Activated CD8-positive, alpha-beta memory T cell treated with anti-CD3 and anti-CD28 coated beads, Interleukin-2, amount 50 U/mL, for 4 hours (primary cell): ENCODE results near the gene PRODH.
"Not testable (repeated sequence)": the region's sequence is repeated elsewhere in the genome, so short reads cannot be mapped to it uniquely, and the experiment has no call there.

Source experiments
- DNase-seq: peaks from one replicate; pipeline ENCODE4 v3.0.0-alpha.2; 2020

Gene PRODH

DNA sequence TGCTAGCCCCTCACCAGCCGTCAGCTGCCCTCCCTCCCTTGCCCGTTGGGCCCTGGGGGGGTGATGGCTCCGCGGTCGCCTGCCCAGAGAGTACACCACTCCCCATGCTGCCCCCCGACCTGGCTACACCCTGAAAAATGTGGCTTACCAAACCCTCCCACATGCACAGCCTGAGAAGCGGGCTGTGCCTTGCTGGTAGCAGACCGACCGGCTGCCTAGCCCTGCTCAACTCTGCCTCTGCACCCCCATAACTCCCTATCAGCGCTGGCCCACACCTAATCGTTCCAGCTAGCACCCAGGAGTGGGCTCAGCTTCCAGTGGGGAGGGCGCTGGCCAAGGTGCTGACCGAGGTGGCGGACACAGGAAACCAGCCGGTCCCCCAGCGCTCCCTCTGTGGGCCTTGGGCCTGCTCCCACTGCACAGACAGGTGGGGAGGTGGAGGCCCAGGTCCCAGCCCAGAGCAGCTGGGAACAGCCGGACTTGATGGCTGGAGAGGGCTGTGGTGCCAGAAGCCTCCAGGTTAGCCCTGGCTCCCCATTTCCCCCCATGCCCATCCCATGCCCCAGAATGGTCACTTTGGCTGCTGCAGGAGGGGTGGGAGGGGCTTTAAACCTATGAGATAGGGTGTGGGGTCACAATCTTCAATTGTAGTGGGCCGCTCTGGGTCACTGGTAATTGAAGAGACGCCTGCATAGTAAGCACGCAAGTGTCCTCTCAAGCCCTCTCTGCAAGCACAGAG is 32.1 kb upstream of the PRODH start:
- peak; percentile 15 for DNase-seq

DNA sequence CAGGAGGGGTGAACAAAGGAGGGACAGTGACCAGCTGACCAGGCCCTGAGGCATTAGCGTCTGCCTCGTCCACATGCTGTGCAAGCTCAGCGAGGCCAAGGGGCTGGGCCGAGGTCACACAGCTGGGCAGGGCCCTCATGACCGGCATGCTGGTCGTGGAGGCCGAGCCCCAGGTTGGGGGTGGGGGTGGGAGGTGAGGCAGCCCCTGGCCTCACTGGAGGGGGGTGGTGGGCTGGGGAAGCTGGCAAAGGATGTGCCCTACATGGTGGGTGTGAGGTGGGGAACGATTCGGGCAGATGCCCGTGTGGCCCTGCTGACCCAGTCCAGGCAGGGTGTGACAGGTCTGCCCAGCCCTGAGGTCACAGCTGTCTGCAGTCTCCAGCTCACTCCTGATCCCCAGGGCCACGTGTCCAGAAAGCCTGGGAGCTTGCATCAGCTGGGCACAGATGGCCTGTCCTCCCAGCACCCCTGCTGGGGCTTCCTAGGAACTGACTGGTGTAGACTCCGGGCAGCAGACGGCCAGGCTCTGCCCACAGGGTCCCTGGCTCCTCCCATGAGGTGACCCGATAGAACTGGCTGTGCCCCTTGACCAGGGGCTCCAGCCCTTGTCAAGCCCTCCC is 31.4 kb upstream of the PRODH start:
- DNase-seq: peak; percentile 12

DNA sequence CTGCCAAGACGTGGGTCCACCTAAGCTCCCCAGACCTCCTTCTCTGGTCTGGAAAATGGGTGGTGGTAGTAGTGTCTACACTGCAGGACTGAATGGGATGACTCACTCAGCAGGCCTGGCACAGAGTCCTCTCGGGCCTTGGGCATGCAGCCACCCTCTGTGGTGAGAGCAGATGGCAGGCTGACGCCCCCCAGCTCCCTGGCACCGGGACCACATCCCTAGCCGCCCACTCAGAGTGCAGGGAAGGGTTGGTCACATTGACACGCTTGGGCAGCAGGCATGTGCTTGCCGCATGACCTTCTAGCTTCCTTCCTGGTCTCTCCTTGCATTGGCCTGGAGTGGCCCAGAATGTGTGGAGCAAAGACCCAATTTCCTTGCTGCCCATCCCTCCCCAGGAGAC is 30.7 kb upstream of the PRODH start:
- no peak for DNase-seq

DNA sequence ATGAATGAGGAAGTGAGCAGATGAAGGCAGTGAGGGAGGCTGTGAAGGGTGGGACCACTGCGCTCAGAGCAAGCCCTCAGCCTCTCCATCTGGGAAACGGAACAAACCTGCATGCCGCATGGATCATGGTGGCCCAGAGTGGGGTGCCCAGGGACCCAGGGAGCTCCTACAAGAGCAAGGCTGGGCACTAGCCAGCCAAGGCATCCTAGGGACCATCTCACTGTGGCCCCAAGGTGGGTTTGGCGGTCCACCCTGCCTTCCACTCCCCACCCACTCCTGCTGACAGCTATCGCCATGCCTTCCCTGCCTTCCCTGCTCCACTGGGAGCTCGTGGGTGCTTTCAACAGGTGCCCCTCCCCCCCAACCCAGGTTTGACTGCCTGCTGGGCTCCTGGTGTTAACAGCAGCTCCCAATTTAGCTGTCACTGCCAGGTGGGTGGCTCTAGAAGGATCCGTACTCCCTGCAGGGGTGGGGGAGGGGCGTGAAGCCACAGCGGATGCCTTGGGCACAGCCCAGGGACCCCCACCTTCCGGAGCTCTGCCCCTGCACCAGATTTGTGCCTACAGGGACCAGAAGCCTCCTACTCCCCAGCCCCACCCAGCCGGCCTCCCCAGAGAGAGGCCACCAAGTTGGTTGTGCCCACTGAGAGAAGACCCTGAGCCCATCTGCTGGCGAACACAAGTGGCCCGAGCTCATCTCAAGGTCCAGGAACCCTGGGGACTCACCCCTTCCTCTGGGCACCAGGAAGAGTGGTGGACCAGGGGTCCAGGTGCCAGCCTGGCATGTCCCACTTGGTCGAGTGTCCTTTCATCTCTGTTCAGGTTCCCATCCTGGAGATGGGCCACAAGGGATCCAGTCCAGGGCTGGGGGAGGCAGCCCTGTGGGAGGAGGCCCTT is 29.7 kb upstream of the PRODH start:
- DNase-seq: no peak

DNA sequence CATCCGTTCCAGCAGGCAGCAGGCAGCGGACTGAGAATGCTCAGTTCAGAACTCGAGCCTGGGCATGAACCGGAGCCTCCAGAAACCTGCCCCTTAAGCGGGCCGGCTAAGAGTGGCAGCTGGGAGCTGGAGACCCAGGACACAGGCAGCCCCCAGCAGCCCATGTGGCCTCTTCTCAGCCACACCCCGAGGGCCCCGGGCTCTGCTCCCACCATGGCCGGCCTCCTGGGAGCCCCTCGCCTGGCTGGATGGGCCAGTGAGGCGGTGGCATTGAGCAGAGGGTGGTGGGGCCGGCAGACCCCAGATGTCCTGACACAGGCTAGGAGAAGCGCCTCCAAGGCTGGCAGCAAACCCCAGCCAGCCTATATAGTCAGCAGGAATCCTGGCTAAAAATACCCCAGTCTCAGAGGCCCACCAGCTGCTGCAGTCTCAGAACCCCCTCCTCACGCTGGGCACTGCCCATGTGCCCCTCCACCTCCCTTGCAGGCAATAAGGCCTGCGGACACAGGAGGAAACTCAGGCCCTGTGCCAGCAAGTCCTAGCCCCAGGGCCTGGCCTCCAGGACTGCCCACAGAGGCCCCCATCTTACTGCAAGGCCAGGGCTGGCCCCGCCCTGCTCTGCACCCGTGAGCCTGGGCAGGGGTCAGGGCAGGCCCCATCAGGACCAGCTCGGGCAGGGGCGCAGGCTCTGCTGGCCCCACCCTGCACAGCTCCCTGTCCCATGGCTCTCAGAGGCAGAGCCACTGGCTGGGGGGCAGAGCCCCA is 28.6 kb upstream of the PRODH start:
- not testable (repeated sequence) for DNase-seq

DNA sequence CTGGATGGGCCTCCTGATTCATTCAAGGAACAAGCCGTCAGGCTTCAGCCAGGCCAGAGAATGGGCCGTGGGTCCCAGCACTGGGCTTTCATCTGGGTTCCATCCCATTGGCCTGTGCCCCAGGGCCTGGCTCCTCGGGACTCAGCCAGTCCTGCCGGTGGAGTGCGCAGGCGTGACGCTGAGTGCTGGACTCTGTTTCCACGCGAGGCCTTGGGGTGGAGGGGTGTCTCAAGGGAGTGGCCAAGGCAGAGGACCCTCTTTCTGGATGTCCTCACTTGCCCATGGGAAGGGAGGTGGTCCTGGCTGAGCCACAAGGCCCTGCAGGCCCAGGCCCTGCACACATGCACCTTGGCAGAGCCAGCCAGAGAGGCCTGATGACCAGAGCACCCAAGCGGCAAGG is 28.0 kb upstream of the PRODH start:
- DNase-seq: not testable (repeated sequence)

DNA sequence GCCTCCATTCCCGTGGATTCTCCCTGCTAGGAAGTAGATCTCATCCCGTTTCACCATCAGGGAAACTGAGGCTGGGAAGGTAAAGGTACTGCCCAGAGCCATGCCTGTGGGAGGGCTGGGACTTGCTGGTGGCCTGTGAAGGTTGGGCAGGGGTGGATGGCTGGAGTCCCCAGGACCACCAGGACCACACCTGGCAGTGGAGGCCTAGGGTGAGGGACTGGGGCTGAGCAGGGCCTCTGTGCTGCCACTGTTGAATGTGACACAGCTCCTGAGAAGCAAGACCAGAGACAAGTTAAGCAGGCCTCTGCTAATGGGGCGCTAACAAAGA is 26.2 kb upstream of the PRODH start:
- DNase-seq: peak; percentile 10

DNA sequence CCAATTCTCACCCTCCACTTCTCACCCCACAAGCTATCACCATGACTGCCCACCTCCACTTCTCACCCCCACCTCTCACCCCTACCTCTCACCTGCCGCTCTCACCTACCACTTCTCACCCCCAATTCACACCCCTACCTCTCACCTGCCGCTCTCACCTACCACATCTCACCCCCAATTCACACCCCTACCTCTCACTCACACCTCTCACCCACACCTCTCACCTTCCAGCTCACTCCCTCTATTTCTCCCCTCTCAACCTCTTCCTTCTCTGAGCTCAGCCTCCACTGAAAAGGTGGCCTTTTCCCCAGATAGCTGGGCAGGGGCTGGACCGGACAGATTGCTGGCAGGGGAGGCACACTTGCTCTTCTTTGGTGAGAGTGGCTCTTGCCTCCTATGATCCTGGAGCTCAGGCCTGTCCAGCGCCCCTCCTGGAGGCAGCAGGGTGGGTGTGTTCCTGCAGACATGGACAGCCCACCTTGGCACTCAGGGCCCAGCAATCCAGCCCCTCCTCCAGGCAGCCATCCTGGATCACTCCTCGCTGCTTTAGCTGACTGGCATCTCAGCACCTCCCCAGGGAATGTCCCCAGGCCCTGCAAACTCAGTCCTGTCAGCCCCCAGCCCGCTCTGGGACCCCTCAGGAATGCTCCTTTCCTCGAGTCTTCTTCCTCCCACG is 25.7 kb upstream of the PRODH start:
- DNase-seq: not testable (repeated sequence)

DNA sequence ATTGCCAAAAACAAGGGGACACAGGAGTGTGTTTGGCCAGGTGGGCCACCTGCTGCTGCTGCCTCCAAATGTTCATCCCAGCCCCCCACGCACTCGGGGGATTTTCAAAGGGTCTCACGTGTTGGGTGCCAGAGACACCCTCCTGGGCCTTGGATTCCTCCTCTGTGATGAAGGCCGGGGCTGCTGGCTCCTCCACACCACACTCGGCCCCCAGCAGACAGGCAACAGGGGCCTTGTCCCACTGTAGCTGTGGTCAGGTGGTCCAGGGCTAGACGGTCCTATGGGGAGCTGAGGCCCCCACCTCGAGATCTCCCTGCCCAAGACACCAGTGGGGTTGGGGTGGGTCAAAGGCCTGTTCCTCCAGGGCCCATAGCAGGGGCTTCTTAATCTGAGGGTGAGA is 25.1 kb upstream of the PRODH start:
- not testable (repeated sequence) for DNase-seq

DNA sequence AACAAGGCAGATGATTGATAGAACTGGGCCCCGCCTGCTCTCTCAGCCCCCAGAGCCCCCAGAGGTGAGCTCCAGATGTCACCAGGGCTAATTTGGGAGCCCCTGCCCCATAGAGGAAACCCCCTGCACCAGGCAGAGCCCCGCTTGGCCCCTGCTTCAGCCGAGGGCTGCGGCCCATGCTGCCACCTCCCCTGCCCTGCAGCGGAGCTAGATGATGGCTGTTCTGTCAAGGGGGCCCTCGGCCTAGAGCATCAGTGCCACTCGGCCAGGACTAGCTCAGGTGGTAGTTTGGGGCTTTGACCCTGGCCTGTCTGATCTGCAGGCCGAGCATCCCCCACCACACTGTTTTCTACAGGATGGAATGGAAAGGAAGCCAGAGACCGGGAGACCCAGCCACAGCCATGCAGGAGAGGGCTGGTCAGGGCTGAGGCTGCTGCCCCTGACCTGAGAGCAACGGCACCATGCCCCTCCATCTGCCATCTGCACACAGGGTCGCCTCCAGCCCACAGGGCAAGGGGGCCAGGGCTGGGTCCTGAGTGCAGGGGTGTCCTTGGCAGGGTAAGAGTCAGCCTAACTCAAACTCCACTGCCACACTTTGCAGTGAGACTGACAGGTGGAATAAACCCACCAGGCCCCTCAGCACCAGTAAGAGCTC is 24.2 kb upstream of the PRODH start:
- peak; percentile 8 for DNase-seq

DNA sequence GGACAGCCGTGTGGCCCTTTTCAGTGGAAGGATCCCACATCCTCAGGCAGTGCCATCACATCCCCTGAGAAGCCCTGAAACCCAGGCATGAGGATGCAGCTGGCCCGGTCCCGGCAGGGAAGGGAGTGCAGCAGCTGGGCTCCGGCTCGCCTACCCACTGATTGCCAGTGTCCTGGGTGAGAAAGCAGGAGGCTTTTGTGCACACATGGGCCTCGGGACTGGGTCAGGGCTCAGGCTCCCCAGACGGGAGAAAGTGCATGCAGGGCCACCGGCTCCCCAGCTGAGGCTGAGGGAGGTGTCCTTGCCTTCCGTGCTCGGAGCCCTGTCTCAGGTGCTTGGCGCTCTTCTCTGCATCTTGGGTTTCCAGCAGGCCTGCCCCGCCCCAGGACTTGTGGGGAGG is 23.6 kb upstream of the PRODH start:
- DNase-seq: peak; percentile 12

DNA sequence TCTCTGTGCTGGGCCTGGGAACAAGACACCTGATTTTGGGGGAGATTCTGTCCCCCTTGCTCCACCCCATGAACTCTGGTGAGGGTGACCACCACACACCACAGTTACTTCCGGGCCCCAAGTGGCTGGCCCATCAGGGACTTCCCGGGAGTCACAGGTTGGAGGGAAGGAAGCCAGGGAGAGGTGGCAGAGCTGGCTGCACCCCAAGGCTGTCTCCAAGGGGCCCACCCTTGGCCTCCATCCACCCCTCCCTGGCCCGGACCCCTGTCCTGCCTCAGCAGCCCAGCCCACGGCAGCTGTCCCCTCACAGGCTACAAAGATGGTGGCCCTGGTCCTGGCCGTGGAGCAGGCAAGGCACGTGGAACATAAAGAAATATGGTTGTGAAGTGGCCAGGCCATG is 23.2 kb upstream of the PRODH start:
- peak; percentile 5 for DNase-seq

DNA sequence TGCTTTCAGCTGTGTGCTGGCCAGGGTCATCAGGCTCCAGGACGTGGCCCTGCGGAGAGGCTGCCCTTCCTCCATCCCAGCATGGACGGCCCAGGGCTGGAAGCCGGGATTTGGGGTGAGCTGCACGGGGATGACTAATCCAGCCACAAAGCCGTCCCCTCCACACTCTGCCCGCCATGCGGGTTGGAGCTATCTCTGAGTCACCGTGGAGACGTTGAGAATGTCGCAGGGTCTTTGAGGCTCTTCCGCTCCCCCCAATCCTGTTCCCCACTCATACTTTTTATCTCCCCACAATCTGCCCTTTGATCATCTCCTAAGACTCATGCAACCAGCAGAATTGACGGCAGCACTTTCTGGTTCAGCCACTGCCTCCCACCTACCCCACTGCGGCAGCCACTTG is 22.6 kb upstream of the PRODH start:
- peak; percentile 25 for DNase-seq

DNA sequence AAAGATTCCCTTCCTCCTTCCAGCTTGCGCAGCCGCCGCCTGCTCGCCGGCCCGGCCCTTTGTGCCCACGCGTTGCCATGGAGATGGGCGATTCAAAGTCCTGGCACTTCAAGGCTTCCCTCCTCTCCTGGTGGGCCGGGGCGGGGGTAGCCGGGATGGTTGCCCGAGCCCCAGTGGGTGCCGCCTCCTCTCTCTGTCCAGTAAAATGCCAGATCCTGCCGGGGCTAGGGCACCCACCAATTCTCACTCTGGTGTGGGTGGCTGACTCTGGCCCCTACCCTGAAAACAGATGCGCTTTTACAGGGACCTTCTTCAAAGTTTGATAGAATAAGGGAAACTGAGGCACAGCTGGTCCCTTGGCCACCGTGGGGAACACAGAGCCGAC is 22.2 kb upstream of the PRODH start:
- peak; percentile 8 for DNase-seq

DNA sequence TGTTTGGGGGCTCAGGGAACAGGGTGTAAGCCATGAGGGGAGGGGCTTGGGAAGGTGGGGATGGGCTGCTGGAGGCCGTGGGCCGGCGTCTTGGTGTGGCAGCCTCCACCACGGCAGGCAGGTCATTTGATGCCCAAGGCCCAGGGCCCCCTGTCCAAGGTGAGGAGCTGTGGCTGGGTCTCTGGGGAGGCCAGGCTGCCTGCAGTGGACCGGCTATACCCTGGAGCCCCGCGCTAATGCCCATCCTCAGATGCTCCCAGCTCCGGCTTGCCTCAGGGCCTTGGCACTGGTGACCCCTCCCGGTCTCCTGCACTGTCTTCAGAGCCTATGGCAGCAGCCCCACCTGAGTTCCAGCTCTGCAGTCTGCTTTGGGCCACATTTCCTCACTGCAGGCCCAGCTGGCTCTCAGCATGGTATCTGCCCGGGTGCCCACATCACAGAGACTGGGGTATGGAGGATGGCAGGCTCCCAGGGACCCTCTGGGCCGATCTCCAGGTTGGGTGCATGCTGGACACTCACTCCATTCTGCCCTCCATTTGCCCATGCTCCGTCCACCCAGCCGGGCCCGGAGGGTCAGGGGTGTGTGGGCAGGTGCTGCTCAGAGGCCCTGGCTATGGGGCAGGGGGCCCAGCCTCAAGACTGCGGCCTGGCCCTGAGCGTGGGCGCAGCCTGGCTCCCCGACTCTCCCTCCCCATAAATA is 21.7 kb upstream of the PRODH start:
- peak; percentile 11 for DNase-seq

DNA sequence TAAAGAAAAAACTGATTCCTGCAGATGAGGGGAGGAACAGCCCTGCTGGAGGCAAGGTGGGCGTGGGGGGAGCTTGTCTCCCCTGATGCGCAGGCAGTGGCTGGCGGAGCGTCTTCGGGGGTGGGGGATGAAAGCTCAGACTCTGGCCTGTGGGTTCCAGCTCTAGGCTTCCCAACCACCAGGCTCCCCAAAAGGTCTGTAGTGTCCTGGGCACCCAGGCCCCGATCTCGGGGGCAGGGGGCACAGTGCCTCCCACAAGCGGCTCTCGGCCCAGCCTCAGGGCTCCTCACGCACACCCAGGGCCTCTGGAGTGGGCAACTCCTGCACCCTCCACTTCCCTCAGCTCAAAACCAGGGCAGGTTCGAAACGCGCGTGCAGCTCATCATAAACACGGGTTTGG is 20.9 kb upstream of the PRODH start:
- DNase-seq: not testable (repeated sequence)

DNA sequence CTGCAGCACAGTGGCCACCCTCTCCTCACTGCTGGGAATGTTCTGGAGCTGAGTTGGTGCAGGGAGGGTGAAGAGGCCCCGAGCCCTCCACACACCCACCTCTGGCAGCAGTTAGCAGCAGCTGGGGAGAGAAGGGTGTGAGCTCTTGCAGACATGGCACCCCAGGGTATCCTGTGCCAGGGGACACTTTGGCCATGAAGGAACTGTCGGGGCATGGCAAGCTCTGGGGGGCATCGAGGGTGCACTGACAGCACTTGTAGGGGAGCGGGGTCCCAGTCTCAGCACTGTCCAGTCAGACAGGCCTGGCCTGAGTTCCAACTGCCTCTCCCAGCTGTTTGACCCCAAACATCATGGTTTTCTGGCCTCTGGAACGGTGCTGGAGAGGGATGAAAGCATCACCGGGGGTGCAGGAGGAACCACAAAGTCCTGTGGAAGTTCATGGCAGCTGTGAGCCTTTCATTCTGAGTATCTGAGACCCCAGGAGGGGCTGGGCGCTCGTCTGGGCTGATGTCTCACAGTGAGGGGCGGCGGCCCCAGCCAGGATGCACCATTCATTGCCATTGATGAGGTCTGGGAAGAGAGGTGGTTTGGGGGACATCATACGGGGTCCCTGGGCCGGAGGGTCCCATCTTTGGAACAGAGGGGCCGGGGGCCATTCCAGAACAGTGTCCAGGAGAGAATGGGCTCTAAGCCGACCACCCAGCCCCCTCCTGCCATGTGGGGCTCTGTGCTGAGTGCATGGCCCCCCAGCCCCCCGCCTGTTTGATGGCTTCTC is 20.2 kb upstream of the PRODH start:
- not testable (repeated sequence) for DNase-seq

DNA sequence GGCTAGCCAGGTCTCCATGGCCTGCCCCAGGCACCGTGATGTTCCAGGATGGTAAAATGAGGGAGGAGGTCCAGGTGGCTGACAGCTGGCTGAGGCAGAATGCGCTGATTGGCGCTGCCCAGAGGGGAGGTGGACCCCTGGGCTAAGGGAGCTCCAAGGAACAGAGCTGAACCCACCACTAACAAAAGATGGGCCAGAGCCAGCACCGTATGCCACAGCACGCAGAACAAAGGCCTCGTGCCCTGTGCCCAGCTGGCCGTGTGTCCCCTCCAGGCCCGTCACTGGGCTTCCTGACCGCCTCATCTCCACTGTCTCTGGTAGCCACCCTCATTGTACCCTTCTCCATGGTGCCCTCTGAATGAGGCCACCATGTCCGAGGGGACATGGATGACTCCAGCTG is 19.6 kb upstream of the PRODH start:
- DNase-seq: peak; percentile 9

DNA sequence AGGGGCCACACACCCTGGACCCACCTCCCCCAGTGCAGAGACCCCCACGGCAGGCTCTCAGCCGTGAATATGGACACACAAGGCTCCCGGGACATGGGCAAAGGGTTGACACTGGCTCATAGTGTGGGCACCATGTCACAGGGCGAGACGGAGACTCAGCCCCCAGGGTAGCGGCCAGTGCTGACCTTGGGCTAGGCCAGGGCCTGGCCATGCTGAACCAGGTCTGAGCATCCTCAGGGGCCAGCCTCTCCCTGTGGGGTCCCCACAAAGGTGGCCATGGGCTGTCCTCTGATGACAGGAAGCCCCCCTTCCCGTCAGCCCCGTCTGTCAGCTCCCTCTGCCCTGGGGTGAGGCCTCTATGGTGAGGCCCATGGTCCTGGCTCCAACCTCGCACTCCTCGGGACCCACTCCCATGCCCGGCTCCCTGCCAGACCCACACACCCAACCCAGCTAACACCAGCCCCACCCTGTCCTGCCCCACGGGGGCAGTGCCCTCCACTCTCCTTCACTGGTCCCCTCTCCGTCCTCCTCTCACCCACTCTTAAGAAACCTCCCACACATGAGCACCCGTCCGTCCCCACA is 19.0 kb upstream of the PRODH start:
- DNase-seq: peak; percentile 12
